BJ (cell line): Measurements from ENCODE around the gene SLC26A6. TPM values are rescaled to one million over a fixed set of nuclear protein-coding genes. Genes with fewer than 3 reads are reported as not detected.

Experiments used
- CTCF ChIA-PET: fragments of 350-600 bp; formaldehyde crosslinking; extraction: SDS; loops from one replicate; lab custom pipeline; 2021; ENCODE audit warnings: antibody characterized with exemption, inconsistent platforms; lab: Yijun Ruan, JAX
- POLR2A ChIA-PET: fragments of 300-600 bp; sonication (Branson Sonifier 250); formaldehyde crosslinking; extraction: SDS; loops from one replicate; lab custom pipeline; 2021; ENCODE audit warnings: antibody characterized with exemption; lab: Charles Lee
- DNase-seq: peaks from one replicate; pipeline ENCODE4 v3.0.0-alpha.2; 2011; ENCODE audit warnings: low read depth
- H3K27me3 ChIP-seq: 2 replicates; pipeline ENCODE4 v1.6.0; 2011; ENCODE audit warnings: low read length; ENCODE audit not compliant: control insufficient read depth, insufficient read depth
- H3K36me3 ChIP-seq: 2 replicates; pipeline ENCODE4 v1.5.1; 2011; ENCODE audit warnings: low read length; ENCODE audit not compliant: control insufficient read depth, insufficient read depth
- H3K4me3 ChIP-seq: 2 replicates; pipeline ENCODE4 v1.5.1; 2011; ENCODE audit warnings: low read depth, mild to moderate bottlenecking, control low read depth, low read length
- polyA plus RNA-seq: library from polyadenylated mRNA; depleted of rRNA; stranded (reverse); fragments of >200 nt; gene quantifications from 2 replicates; pipeline ENCODE4 v1.2.3, GENCODE V29; 2011
- TF ChIP-seq, protein P1 (sequence below): IDR thresholded peaks from 2 replicates; pipeline ENCODE4 v1.5.1; 2011; ENCODE audit warnings: low read depth, mild to moderate bottlenecking, control low read depth, inconsistent platforms, low read length, moderate library complexity; ENCODE audit not compliant: insufficient read depth

Gene SLC26A6
- polyA plus RNA-seq, 1 experiment, result 45.8 TPM

GRCh38 chr3:48609088-48610005 lies 25.9 kb downstream of the SLC26A6 start, which contains the start of gene UQCRC1:
Gene UQCRC1 (minus strand): TSS chr3:48609646. CDS start chr3:48609620, 26 bp downstream.
- peaks cover 12% of the 10 kb centered on the region for H3K36me3 ChIP-seq
- ChIA-PET POLR2A (no interaction called here), CTCF (interaction anchor here (0.6 to 5.1 kb wide), 7 partner anchors 11 to 97 kb away, joined by 3 to 29 read pairs (median 3); partner anchors contain the start of gene SLC26A6)
- TF ChIP-seq, protein P1, sequence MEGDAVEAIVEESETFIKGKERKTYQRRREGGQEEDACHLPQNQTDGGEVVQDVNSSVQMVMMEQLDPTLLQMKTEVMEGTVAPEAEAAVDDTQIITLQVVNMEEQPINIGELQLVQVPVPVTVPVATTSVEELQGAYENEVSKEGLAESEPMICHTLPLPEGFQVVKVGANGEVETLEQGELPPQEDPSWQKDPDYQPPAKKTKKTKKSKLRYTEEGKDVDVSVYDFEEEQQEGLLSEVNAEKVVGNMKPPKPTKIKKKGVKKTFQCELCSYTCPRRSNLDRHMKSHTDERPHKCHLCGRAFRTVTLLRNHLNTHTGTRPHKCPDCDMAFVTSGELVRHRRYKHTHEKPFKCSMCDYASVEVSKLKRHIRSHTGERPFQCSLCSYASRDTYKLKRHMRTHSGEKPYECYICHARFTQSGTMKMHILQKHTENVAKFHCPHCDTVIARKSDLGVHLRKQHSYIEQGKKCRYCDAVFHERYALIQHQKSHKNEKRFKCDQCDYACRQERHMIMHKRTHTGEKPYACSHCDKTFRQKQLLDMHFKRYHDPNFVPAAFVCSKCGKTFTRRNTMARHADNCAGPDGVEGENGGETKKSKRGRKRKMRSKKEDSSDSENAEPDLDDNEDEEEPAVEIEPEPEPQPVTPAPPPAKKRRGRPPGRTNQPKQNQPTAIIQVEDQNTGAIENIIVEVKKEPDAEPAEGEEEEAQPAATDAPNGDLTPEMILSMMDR, result peak; percentile 78
- DNase-seq, result peak; percentile 53
- H3K27me3 ChIP-seq, result no peaks in the 10 kb centered on the region
- H3K4me3 ChIP-seq, result peak within 1 kb of the TSS; percentile 90

DNA sequence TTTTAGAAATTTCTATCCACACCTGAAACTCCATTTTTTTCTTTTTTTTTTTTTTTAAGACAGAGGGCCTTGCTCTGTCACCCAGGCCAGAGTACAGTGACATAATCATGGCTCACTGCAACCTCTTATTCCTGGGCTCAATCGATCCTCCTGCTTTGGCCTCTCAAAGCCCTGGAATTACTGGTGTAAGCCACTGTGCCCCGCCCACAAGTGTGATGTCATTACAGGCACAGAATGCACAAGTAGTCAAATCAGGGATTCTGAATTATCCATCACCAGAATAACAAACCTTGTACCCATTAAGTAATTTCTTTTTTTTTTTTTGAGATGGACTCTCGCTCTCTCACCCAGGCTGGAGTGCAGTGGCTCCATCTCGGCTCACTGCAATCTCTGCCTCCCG lies 27.7 kb downstream of the SLC26A6 start:
- Histone ChIP-seq H3K36me3 (peaks cover 30% of the 10 kb centered on the region), H3K27me3 (no peaks in the 10 kb centered on the region), H3K4me3 (no peak overlapping the region)
- TF ChIP-seq, protein P1, result no peak
- ChIA-PET CTCF (interaction anchor here (0.8 kb wide), 1 partner anchor 50 kb away, joined by 3 read pairs; no protein-coding TSS in a partner anchor), POLR2A (no interaction called here)
- no peak for DNase-seq

DNA sequence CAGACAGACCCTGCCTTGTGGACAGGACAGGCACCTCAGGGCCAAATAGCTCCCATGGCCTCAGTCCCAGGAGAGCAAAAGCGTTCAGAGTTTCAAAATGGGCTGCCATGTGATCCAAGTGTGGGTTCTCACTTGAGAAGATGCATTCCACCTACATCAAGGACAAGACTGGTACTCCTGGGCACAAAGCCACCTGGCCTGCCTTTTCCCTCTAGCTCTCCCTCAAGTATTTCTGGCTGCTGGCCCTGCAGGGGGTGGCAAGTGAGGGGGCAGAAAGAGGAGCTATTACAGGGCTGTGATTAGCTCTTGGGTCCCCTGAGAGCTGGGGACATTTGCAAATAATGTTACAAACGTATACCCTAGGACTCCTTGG lies 33.7 kb downstream of the SLC26A6 start:
- TF ChIP-seq, protein P1, result no peak
- ChIA-PET CTCF (interaction anchor here (1.0 to 1.9 kb wide), 4 partner anchors 10 to 62 kb away, joined by 3 to 10 read pairs (median 4); no protein-coding TSS in a partner anchor), POLR2A (no interaction called here)
- H3K4me3 ChIP-seq, result no peak overlapping the region
- H3K36me3 ChIP-seq, result peaks cover 54% of the 10 kb centered on the region
- no peaks in the 10 kb centered on the region for H3K27me3 ChIP-seq
- no peak for DNase-seq

- Histone ChIP-seq H3K36me3 (peaks cover 54% of the 10 kb centered on the region), H3K27me3 (no peaks in the 10 kb centered on the region), H3K4me3 (no peak overlapping the region)
- TF ChIP-seq, protein P1, result no peak
- DNase-seq, result no peak
- ChIA-PET CTCF (interaction anchor here (1.0 kb wide), 1 partner anchor 11 kb away, joined by 4 read pairs; no protein-coding TSS in a partner anchor), POLR2A (no interaction called here)
Measured at GRCh38 chr3:48600711-48601621, 34.3 kb downstream of the SLC26A6 start.
